Vagina (tissue), 2 donors: ENCODE measurements around the gene CNTNAP5.

Source experiments
- POLR2A ChIP-seq, 2 donors: fragments of 450-650 bp; IDR thresholded peaks; one replicate each; pipeline ENCODE4 v1.6.1; 2017; ENCODE audit warnings: antibody characterized with exemption in 2 of 2, mild to moderate bottlenecking in 2 of 2, moderate library complexity in 2 of 2
- POLR2AphosphoS5 ChIP-seq, 2 donors: sonication (generic); formaldehyde crosslinking; IDR thresholded peaks; one replicate each; pipeline ENCODE4 v1.9.0; 2017; ENCODE audit warnings: antibody characterized with exemption in 2 of 2, mild to moderate bottlenecking in 2 of 2, low read depth in 1 of 2; ENCODE audit not compliant: insufficient read depth in 1 of 2
- TF ChIP-seq, protein P1 (sequence below), 3 experiments: fragments of 450-650 bp in 2 of 3; fragments of 200-600 bp in 1 of 3; sonication (generic) in 1 of 3; IDR thresholded peaks; one replicate each; pipeline ENCODE4 v1.5.1; 2017 to 2019; ENCODE audit warnings: antibody characterized with exemption in 3 of 3, mild to moderate bottlenecking in 2 of 3, moderate library complexity in 2 of 3

DNA sequence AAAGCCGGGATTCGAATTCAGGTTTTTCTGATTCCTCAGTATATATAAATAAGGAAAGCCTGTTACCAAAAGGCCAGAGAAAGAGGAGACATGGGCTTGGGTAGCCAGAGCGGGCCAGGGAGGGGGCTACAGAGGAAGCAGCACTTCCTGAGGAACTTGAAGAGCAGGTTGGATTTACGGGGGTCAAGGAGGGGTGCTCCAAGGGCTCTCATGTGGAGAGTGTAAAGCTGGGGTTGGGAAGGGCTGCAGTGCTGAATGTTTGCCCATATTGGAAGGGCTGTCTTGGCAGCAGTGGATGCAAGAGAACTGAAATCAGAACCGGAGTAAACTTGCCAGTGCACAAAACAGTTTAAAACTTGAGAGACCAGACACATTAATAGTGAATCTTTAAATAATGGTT, 511.5 kb downstream of the CNTNAP5 start:
- TF ChIP-seq, protein P1, sequence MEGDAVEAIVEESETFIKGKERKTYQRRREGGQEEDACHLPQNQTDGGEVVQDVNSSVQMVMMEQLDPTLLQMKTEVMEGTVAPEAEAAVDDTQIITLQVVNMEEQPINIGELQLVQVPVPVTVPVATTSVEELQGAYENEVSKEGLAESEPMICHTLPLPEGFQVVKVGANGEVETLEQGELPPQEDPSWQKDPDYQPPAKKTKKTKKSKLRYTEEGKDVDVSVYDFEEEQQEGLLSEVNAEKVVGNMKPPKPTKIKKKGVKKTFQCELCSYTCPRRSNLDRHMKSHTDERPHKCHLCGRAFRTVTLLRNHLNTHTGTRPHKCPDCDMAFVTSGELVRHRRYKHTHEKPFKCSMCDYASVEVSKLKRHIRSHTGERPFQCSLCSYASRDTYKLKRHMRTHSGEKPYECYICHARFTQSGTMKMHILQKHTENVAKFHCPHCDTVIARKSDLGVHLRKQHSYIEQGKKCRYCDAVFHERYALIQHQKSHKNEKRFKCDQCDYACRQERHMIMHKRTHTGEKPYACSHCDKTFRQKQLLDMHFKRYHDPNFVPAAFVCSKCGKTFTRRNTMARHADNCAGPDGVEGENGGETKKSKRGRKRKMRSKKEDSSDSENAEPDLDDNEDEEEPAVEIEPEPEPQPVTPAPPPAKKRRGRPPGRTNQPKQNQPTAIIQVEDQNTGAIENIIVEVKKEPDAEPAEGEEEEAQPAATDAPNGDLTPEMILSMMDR (IDR thresholded peaks at IDR 0.05) = no peak
- TF ChIP-seq POLR2A (IDR thresholded peaks at IDR 0.05) = no peak
- TF ChIP-seq POLR2AphosphoS5 (IDR thresholded peaks at IDR 0.05; ENCODE audit: insufficient read depth in 1 of 2, low read depth in 1 of 2) = no peak
